Neural progenitor cell (in vitro differentiated cells): ENCODE measurements around the gene VILL.

Experiments used
- CTCF ChIP-seq: fragments of 200-600 bp; sonication (generic); IDR thresholded peaks from 2 replicates; pipeline ENCODE4 v1.5.1; 2017; ENCODE audit warnings: antibody characterized with exemption, mild to moderate bottlenecking
- EZH2 ChIP-seq: fragments of 200-600 bp; sonication (generic); IDR thresholded peaks from 2 replicates; pipeline ENCODE4 v1.6.1; 2017; ENCODE audit warnings: antibody characterized with exemption, mild to moderate bottlenecking, moderate library complexity

GRCh38 chr3:37969596-37970100 is 20.9 kb upstream of the VILL start:
- TF ChIP-seq CTCF: no peak
- no peak for TF ChIP-seq EZH2
